DOHH2 (cell line): ENCODE results near the gene SFI1.

Experiments used
- EZH2phosphoT487 ChIP-seq: fragments of 200-600 bp; sonication (generic); IDR thresholded peaks from 2 replicates; pipeline ENCODE4 v1.6.1; 2017; ENCODE audit warnings: borderline replicate concordance, mild to moderate bottlenecking, antibody characterized with exemption, low read length, moderate library complexity, mixed read lengths
- TF ChIP-seq, protein P1 (sequence below): fragments of 200-600 bp; sonication (generic); IDR thresholded peaks from one replicate; pipeline ENCODE4 v1.5.1; 2014; ENCODE audit warnings: antibody characterized with exemption, mild to moderate bottlenecking, low read depth, low read length; ENCODE audit not compliant: poor library complexity, severe bottlenecking

DNA sequence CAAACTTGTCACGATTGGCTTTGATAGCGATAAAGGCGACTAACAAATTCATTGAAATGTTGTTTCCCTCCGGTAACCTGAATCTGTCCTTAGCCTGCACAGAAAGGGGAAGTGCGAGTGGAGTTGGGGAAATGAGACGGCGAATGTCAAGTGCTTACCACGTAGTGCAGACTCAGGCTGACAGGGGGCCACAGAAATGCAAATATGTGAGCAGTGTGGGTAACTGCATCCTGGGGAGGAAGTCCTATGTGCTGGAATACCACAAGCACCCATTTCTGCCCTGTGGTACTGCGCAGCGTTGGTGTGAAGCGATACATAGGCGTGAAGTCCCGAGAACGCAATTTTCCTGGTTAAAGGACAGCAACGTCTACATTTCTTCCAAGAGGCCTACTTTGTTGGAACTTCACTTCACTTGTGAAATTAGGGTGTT is 5.8 kb upstream of the SFI1 start:
- TF ChIP-seq, protein P1, sequence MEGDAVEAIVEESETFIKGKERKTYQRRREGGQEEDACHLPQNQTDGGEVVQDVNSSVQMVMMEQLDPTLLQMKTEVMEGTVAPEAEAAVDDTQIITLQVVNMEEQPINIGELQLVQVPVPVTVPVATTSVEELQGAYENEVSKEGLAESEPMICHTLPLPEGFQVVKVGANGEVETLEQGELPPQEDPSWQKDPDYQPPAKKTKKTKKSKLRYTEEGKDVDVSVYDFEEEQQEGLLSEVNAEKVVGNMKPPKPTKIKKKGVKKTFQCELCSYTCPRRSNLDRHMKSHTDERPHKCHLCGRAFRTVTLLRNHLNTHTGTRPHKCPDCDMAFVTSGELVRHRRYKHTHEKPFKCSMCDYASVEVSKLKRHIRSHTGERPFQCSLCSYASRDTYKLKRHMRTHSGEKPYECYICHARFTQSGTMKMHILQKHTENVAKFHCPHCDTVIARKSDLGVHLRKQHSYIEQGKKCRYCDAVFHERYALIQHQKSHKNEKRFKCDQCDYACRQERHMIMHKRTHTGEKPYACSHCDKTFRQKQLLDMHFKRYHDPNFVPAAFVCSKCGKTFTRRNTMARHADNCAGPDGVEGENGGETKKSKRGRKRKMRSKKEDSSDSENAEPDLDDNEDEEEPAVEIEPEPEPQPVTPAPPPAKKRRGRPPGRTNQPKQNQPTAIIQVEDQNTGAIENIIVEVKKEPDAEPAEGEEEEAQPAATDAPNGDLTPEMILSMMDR = no peak
- no peak for TF ChIP-seq EZH2phosphoT487
